OCI-LY1 (cell line): Measurements from ENCODE around the gene TBC1D2B.

Source experiments
- H2AFZ ChIP-seq: fragments of 200-600 bp; sonication (generic), shearing (Covaris generic); 2 replicates; pipeline ENCODE4 v1.6.0; 2014; ENCODE audit warnings: antibody characterized with exemption, mild to moderate bottlenecking, low read length
- H3F3A ChIP-seq: fragments of 200-600 bp; sonication (generic), shearing (Covaris generic); 2 replicates; pipeline ENCODE4 v1.6.0; 2014; ENCODE audit warnings: mild to moderate bottlenecking, antibody characterized with exemption, low read length, moderate library complexity; ENCODE audit not compliant: insufficient read depth
- H3K27ac ChIP-seq: fragments of 200-600 bp; sonication (generic); 2 replicates; pipeline ENCODE4 v1.5.1; 2014; ENCODE audit warnings: low read length, mixed run types, mild to moderate bottlenecking, low read depth; ENCODE audit not compliant: poor library complexity, severe bottlenecking
- H3K27me3 ChIP-seq: fragments of 200-600 bp; sonication (generic); 2 replicates; pipeline ENCODE4 v1.6.0; 2014; ENCODE audit warnings: antibody characterized with exemption, mild to moderate bottlenecking, low read length, moderate library complexity; ENCODE audit not compliant: insufficient read depth
- H3K36me3 ChIP-seq: fragments of 200-600 bp; sonication (generic); 2 replicates; pipeline ENCODE4 v1.6.1; 2014; ENCODE audit warnings: mild to moderate bottlenecking, antibody characterized with exemption, low read length, moderate library complexity, mixed read lengths; ENCODE audit not compliant: insufficient read depth
- H3K4me1 ChIP-seq: fragments of 200-600 bp; sonication (generic); 2 replicates; pipeline ENCODE4 v1.5.1; 2014; ENCODE audit warnings: mild to moderate bottlenecking, low read length, moderate library complexity; ENCODE audit not compliant: insufficient read depth, severe bottlenecking
- H3K4me2 ChIP-seq: fragments of 200-600 bp; sonication (generic), shearing (Covaris generic); 2 replicates; pipeline ENCODE4 v1.6.1; 2014; ENCODE audit warnings: low read length
- H3K4me3 ChIP-seq: fragments of 200-600 bp; sonication (generic); 2 replicates; pipeline ENCODE4 v1.5.1; 2014; ENCODE audit warnings: low read length, low read depth, mild to moderate bottlenecking, mixed read lengths; ENCODE audit not compliant: poor library complexity, severe bottlenecking
- H3K79me2 ChIP-seq: fragments of 200-600 bp; shearing (Covaris generic); 2 replicates; pipeline ENCODE4 v1.6.1; 2016; ENCODE audit warnings: mixed run types, low read length, mixed read lengths; ENCODE audit not compliant: insufficient read depth
- H3K9ac ChIP-seq: fragments of 200-600 bp; sonication (generic), shearing (Covaris generic); 2 replicates; pipeline ENCODE4 v1.6.1; 2014; ENCODE audit warnings: mild to moderate bottlenecking, low read length, mixed read lengths
- H3K9me2 ChIP-seq: fragments of 200-600 bp; sonication (generic), shearing (Covaris generic); 2 replicates; pipeline ENCODE4 v1.6.1; 2014; ENCODE audit warnings: low read depth, mild to moderate bottlenecking, low read length, mixed read lengths
- H3K9me3 ChIP-seq: fragments of 200-600 bp; shearing (Covaris generic); 2 replicates; pipeline ENCODE4 v1.6.1; 2014; ENCODE audit warnings: low read length, mixed read lengths
- H4K20me1 ChIP-seq: fragments of 200-600 bp; sonication (generic), shearing (Covaris generic); 2 replicates; pipeline ENCODE4 v1.6.0; 2016; ENCODE audit warnings: mild to moderate bottlenecking, low read length; ENCODE audit not compliant: insufficient read depth
- EZH2 ChIP-seq: fragments of 200-600 bp; sonication (generic), shearing (Covaris generic); IDR thresholded peaks from 2 replicates; pipeline ENCODE4 v1.8.0; 2017; ENCODE audit warnings: borderline replicate concordance, mixed run types, mild to moderate bottlenecking, antibody characterized with exemption, low read length, moderate library complexity, mixed read lengths
- TF ChIP-seq, protein P1 (sequence below): fragments of 200-600 bp; sonication (generic), shearing (Covaris generic); IDR thresholded peaks from 2 replicates; pipeline ENCODE4 v1.5.1; 2017; ENCODE audit warnings: mild to moderate bottlenecking, antibody characterized with exemption, low read length, moderate library complexity, mixed read lengths

TBC1D2B gene

DNA sequence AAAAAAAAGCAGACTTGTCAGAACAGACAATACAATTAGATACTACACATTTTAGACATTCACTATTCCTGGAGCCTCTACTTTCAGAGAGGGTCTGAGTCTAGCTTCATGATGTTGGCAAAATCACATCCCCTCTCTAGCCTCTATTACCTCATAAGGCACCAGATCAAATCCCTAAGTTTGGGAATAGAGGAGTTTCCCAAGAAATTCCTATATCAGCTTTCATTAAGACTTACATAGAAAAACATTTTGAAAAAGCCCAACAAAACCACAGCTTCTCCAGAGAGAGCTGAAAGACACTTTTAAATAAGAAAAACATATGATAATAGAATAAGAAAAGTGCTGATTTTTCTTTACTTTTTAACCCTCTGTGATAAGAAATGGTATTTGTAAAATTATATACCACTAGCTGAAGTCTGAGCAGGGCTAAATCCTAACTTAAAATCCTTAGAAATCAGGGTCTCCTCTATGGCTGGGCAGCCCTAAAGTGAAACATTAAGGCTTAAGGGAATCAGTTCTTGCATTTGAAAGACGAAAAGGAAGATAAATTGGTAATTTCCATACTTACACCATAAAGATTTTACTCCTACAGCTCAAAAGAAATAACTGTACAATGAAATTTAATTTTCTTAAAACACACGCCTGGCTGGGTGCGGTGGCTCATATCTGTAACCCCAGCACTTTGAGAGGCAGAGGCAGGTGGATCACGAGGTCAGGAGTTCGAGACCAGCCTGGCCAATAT is 4.3 kb downstream of the TBC1D2B start:
- peaks cover 73% of the 10 kb centered on the region for H3K4me1 ChIP-seq
- H4K20me1 ChIP-seq: no peaks in the 10 kb centered on the region
- H3K79me2 ChIP-seq: peaks cover 57% of the 10 kb centered on the region
- H3K9me2 ChIP-seq: no peaks in the 10 kb centered on the region
- TF ChIP-seq, protein P1, sequence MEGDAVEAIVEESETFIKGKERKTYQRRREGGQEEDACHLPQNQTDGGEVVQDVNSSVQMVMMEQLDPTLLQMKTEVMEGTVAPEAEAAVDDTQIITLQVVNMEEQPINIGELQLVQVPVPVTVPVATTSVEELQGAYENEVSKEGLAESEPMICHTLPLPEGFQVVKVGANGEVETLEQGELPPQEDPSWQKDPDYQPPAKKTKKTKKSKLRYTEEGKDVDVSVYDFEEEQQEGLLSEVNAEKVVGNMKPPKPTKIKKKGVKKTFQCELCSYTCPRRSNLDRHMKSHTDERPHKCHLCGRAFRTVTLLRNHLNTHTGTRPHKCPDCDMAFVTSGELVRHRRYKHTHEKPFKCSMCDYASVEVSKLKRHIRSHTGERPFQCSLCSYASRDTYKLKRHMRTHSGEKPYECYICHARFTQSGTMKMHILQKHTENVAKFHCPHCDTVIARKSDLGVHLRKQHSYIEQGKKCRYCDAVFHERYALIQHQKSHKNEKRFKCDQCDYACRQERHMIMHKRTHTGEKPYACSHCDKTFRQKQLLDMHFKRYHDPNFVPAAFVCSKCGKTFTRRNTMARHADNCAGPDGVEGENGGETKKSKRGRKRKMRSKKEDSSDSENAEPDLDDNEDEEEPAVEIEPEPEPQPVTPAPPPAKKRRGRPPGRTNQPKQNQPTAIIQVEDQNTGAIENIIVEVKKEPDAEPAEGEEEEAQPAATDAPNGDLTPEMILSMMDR: no peak
- no peak for TF ChIP-seq EZH2
- no peak overlapping the region; the same call in 1 of the 2 replicates for H3K4me2 ChIP-seq
- no peak overlapping the region for H2AFZ ChIP-seq
- H3F3A ChIP-seq: no peaks in the 10 kb centered on the region
- H3K27me3 ChIP-seq: no peaks in the 10 kb centered on the region
- H3K9me3 ChIP-seq: no peaks in the 10 kb centered on the region
- no peak overlapping the region for H3K4me3 ChIP-seq
- peaks cover 6% of the 10 kb centered on the region; the same call in 1 of the 2 replicates for H3K36me3 ChIP-seq
- H3K9ac ChIP-seq: no peak overlapping the region; the same call in 1 of the 2 replicates
- H3K27ac ChIP-seq: peak overlapping the region; percentile 40

DNA sequence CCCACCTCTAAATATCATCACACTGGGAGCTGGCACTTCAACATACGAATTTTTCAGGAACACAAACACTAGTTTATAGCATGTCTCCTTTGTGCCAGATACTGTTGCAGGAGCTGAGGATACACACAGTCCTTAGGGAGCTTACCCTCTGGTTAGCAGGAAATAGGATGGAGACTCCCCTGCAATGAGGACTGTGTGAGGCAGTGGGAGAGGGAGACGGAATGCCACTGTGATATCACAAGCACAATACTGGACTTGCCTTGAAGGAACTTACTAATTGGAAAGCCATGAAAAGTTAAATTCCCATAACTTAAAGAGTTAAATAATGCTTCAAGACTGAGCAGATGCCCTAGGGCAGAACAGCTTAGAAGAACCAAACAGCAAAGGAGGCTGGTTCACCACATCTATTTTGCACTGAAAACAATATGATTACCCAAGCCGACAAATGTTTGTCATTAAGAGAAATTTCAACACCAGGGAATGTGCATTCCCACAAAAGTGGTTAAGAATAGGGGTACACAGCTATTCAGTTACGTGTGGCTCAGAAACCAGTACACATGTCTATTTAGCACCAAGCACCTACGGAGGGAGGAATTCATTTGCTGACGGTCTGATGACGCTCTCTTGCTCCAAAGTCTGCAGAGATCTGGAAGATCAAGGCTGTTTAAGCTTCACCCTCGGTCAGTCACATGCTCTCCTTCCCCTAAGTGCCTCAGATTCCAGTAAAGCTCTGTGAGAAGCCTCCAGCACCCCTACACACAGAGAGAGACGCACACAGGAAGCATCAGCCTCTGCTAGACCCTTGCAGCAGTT is 5.2 kb downstream of the TBC1D2B start:
- H3K4me2 ChIP-seq: peak overlapping the region; percentile 51
- peaks cover 76% of the 10 kb centered on the region for H3K4me1 ChIP-seq
- H3K79me2 ChIP-seq: peaks cover 66% of the 10 kb centered on the region
- H3F3A ChIP-seq: no peaks in the 10 kb centered on the region
- no peaks in the 10 kb centered on the region for H4K20me1 ChIP-seq
- no peak for TF ChIP-seq EZH2
- TF ChIP-seq, protein P1: no peak
- no peak overlapping the region; the same call in 1 of the 2 replicates for H3K9ac ChIP-seq
- H3K27ac ChIP-seq: peak overlapping the region; percentile 40
- H3K27me3 ChIP-seq: no peaks in the 10 kb centered on the region
- no peaks in the 10 kb centered on the region for H3K9me2 ChIP-seq
- H2AFZ ChIP-seq: no peak overlapping the region
- no peaks in the 10 kb centered on the region for H3K9me3 ChIP-seq
- peak overlapping the region; percentile 8 for H3K4me3 ChIP-seq
- peaks cover 6% of the 10 kb centered on the region; the same call in 1 of the 2 replicates for H3K36me3 ChIP-seq

DNA sequence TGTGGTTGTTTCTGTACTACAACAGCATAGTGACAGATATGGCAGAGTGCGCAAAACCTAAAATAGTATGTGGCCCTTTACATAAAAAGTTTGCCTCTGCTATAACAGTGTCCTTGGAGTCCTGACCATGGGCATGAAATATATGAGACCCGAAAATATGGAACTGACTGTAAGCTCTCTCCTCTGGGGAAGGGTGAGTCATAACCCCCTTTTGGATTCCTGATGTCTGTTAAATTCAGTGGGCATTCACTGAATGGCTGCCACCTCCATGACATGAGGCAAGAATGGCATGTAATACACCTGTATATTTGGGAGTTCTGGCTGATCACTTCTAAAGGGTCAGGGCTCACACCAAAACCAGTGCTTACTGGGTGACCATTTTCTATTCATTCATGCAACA is 6.1 kb downstream of the TBC1D2B start:
- H3F3A ChIP-seq: no peaks in the 10 kb centered on the region
- peaks cover 6% of the 10 kb centered on the region; the same call in 1 of the 2 replicates for H3K36me3 ChIP-seq
- peaks cover 66% of the 10 kb centered on the region for H3K79me2 ChIP-seq
- no peak overlapping the region for H3K4me3 ChIP-seq
- no peaks in the 10 kb centered on the region for H3K9me2 ChIP-seq
- no peak overlapping the region for H3K9ac ChIP-seq
- H3K4me2 ChIP-seq: no peak overlapping the region
- peak overlapping the region; percentile 41 for H3K27ac ChIP-seq
- peaks cover 81% of the 10 kb centered on the region for H3K4me1 ChIP-seq
- H4K20me1 ChIP-seq: no peaks in the 10 kb centered on the region
- no peaks in the 10 kb centered on the region for H3K27me3 ChIP-seq
- no peak overlapping the region for H2AFZ ChIP-seq
- H3K9me3 ChIP-seq: no peaks in the 10 kb centered on the region
- TF ChIP-seq, protein P1: no peak
- no peak for TF ChIP-seq EZH2
